ENCODE data around the gene IGF2BP2.
A peak's percentile ranks its signal among the peaks of the same experiment; 100 is the strongest.

The IGF2BP2 gene

DNA sequence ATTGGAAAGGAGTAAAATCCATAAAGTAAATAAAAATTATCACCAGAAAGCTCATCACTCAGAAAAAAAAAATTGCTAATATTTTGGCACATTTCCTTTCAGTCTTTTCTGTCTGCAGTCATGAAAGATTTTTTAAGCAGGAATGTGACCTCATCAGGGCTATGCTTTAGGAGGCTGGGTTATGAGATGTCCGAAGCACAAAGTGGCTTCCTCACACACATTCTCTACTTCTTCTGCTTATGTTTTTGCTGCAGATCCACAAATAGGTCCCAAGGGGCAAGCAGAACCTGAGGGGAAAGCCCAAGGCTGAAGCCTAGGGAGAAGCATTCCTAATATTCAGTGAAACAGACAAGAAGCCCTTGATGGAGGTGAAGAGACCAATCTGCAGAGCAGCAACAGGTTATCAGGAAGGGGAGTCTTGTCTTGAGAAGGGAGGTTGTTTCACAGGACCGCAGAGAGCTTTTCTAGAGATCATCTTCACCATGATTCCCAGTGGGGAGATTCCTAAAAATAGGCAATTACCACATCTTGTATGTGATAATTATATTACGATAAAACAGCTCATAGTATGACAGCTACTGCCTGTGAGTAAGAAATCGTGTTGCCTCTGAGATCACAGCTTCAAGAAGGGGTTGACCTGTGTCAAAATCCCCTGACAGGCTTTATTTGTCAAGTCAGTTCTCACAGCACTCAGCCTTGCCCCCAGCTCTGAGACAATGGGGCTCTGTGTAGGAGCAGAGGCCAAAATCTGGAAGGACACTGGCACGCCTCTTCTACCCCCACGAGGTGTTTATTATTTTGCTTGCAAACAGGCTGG is 60.5 kb downstream of the IGF2BP2 start:
- DNase-seq, result no peak

GRCh38 chr3:185763347-185764005 is 61.4 kb downstream of the IGF2BP2 start:
- DNase-seq, result no peak

GRCh38 chr3:185760550-185760949 is 64.3 kb downstream of the IGF2BP2 start:
- no peak for DNase-seq

DNA sequence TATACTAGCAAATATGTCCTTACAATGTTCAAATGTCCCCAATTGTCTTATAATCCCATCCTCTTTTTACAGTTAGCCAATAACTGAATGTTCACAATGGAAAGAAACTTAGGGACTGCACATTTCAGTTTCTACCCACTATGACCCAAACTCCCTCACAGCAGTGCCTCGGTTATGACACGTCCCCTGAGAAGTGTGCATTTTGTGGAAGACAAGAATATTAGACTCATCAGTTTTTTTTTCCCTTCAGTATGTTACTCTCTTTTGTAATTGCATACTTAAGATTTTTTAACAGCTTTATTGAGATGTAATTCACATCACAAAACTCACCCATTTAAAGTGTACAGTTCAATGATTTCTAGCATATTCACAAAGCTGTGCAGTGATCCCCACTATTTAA is 64.8 kb downstream of the IGF2BP2 start:
- DNase-seq, result no peak

- no peak for DNase-seq
Measured at GRCh38 chr3:185759512-185759911, 65.3 kb downstream of the IGF2BP2 start.

GRCh38 chr3:185758912-185759311 is 65.9 kb downstream of the IGF2BP2 start:
- DNase-seq, result no peak

DNA sequence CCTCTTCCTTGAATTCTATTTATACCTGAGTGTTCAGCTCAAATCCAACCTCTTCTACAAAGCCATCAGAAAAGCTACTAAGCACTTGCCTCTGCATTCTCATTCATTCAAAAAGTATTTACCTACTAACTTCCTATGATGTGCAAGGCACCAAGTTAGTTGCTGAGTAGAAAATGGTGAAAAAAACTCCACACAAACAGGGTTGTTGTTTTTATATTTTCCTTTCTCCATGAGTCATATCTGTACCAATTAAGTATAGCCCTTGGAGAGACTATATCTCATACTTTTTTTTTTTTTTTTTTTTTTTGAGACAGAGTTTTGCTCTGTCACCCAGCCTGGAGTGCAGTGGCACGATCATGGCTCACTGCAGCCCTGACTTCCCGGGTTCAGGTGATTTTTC is 67.7 kb downstream of the IGF2BP2 start:
- DNase-seq, result no peak

DNA sequence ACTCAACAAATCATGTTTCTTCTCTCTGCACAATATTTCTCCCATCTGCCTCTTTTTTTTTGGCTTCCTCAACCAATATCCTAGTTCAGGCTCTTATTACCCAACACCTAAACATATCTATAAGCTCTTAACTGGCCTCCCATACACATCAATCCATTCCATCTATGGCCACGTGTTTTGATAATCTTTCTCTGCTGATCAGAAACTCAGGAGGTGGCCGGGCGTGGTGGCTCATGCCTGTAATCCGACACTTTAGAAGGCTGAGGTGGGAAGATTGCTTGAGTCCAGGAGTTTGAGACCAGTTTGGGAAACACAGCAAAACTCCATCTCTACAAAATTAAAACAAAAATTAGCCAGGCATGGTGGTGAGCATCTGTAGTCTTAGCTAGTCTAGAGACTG is 68.4 kb downstream of the IGF2BP2 start:
- DNase-seq, result no peak

- no peak for DNase-seq
Measured at GRCh38 chr3:185754920-185755319, 69.9 kb downstream of the IGF2BP2 start.

DNA sequence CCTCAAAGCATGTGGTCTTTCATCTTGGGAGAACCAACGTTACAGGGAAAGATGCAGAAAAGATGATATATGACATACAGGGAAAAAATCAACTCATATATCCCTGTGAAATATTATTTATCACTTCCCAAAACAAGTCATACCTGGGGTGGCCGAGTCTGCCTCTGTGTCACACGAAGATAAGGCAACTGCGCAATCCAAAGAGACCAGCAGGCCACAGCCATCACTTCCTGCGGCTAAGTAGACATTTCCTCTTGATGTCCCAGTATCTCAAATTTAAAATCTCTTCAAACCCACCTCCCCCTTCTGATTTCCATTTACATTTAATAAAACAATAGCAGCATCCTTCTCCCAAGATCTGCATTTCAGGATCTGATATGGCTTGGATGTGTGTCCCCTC is 71.5 kb downstream of the IGF2BP2 start:
- peak; percentile 79 for DNase-seq

- no peak for DNase-seq
Measured at GRCh38 chr3:185750702-185751101, 74.1 kb downstream of the IGF2BP2 start.

GRCh38 chr3:185750015-185750414 is 74.8 kb downstream of the IGF2BP2 start:
- no peak for DNase-seq

DNA sequence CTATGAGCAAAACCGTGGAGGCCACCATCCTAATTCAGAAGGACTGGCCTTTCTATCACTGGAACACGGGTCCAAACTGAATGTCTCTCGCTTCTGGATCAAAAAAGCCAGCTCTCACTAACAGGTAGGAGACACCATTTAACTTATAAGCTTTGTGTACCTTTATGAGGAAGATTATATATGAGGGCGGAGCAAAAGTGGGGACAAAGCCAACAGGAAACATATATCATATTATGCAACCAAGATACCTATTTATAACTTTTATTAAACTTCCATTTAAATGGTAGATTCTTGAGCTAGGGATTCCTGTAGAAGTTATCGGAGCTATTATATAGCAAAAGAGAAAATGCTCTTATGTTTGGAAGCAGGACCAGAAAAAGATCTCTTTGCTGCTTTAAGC is 78.4 kb downstream of the IGF2BP2 start:
- peak; percentile 58 for DNase-seq

DNA sequence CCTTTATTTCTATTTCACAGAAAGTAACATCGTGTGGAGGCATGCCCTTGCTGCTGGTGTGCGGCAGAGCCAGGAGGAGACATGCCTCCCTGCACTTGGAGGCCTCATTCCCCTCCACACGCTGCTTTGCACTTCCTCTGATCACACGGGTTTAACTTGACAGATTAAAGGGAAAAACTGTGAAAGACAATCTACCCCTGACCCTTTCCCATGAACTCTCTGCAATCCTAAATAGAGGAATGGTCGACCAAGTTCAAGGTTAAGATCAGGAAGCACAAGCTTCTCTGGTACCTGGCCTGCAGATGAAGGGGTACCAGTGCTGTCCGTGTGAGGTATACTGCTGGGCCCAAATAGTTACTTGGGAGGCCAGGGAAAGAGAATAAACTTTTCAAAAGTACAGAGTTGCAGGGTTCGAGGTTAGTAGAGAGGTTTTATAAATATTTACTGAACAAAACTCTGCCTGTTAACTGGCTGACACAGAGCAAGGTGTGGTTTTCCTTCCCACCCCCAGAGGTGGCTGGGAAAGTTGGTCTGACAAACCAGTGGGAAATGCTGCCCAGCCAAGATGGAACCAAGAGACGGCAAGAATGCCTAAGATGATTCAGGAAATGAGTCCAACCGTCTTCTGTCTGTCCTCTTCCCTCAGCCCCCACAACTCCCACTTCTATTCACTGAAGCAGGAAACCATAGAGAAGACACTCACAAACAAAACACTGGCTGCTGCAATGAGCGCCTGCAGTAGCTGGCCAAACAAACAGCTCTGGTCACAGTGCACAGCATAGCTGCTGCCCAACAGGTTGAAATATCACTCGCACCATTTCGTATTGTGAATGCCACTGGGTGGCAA is 79.6 kb downstream of the IGF2BP2 start:
- peak; percentile 69 for DNase-seq

DNA sequence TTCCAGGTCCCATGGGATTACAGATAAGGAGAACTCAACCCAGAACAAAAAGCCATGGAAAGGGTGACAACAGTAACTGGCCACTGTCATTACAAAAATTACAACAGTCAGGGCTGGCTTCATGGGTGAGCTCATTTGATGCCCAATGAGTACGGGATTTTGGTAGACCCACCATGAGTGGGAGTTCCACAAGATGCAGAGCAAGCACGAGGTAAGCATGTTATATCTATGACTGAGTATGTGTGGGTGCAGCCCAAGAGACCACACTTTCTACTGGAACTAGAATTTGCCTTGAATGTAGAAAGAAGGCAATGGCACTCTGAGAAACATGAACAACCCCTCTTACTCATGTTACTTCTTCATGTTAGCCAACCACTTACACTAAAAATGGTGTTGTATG is 83.3 kb downstream of the IGF2BP2 start:
- DNase-seq, result no peak

DNA sequence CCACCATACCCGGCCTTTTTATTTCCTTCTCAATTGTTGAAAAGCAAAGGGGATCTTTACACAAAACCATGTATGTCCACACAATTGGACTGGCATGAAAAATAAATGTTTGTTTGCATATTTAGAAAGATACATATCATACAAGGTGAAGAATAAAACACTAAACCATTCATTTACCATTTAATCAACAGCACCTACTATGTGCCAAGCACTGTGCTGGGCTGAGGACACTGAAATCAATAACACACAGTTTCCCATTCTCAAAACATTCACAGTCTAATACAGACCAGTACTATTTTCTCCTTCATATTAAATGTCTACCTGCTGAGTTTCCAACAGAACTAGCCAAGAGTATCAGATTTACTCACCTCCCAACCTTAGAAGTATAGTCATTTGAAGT is 84.7 kb downstream of the IGF2BP2 start:
- no peak for DNase-seq

DNA sequence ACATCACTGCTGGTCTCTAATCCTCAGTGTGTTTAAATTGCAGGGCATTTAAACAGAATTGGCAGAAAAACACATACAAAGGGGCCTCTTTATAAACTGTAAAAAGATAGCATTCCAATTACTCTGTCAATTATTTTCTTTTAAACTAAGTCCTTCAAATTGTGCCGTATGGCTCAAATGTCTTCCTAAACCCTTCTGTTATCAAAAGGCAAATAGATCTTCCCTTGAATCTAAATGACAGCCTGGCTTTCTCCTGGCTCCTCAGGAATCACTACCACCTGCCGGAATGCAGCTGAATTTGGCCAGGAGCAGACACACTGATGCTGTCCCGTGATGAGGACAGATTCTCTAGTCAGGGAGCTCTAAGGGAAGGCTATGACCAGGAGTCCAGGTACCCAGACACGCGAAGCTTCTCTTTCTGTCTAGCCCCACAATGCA is 85.6 kb downstream of the IGF2BP2 start:
- DNase-seq, result no peak

DNA sequence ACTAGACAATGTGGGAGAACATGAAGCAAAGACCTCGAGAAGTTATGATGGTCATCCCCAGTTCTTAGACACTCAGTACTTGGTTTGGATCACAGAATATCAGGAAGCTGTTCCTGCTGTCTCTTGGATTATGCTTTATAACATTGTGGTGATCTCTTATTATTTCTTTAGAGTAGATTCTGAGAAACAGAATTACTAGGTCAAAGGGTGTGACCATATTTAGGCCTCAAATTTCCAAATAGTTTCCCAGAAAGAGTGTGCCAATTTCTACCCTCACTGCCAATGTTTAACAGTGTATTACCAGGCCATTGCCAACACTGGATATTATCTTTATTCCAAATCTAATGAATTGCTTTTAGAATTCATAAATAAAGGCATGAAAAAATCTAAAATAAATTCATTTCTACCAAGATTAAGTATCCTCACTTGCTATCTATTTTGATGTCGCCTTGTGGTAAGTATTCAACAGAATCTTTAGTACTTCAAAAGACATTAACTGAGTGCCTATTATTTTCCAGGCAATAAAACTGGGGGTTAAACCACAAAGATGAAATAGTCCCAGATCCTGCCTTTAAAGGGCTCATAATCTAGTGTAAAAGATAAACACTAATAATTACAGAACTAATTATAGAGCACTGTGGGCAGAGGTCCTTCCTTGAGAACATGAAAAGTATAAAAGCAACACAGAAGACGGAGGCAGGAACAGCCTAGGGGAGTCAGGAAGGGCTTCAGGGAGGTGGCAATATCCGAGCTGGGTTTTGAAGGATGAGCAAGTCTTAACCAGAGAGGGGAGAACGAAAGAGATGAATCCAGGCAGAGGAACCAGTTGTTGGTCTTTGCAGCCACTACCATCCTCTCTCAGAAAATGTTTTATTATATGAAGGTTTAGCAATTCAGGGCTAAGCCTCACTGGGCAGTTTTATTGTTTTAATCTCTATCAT is 86.8 kb downstream of the IGF2BP2 start:
- no peak for DNase-seq

- DNase-seq, result no peak
Measured at GRCh38 chr3:185737020-185737419, 87.8 kb downstream of the IGF2BP2 start.

GRCh38 chr3:185734725-185735096 is 90.1 kb downstream of the IGF2BP2 start:
- DNase-seq, result peak; percentile 68

GRCh38 chr3:185733980-185734724 is 90.7 kb downstream of the IGF2BP2 start:
- DNase-seq, result peak; percentile 84

DNA sequence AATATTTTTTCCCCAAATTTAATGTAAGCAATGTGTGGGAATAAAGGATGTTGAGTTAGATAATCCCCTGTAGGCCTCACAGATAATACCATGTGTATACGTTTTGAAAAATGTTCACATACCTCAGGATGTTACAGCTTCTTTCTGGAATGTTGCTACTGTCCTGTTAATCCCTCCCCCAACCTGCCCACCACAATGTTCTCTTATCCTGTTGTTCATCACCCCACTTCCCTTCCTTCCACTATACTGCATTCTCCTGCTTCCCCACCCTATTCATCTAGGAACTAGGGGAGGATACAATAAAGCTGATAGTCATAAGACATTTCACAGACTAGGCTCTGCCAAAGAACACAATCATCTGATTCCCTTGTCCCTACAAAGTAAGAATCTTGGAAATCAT is 92.1 kb downstream of the IGF2BP2 start:
- no peak for DNase-seq
